GM06990 (cell line): ENCODE data around the gene PARP1.

Experiments
- DNase-seq: peaks from one replicate; pipeline ENCODE4 v3.0.0-alpha.2; 2011; ENCODE audit not compliant: insufficient read length; ENCODE audit errors: extremely low read depth
- H3K27me3 ChIP-seq: replicated peaks from 2 replicates; pipeline ENCODE4 v1.6.0; 2011; ENCODE audit warnings: low read length; ENCODE audit not compliant: control insufficient read depth, insufficient read depth
- H3K36me3 ChIP-seq: 2 replicates; pipeline ENCODE4 v1.5.1; 2011; ENCODE audit warnings: low read length; ENCODE audit not compliant: control insufficient read depth, insufficient read depth
- H3K4me3 ChIP-seq: replicated peaks from 2 replicates; pipeline ENCODE4 v1.5.1; 2011; ENCODE audit warnings: low read depth, mild to moderate bottlenecking, control low read depth, low read length
- CTCF ChIP-seq: IDR thresholded peaks from 2 replicates; pipeline ENCODE4 v1.5.1; 2011; ENCODE audit warnings: low read length, control low read depth, mild to moderate bottlenecking, inconsistent platforms; ENCODE audit not compliant: insufficient read depth, poor library complexity, severe bottlenecking

The PARP1 gene

DNA sequence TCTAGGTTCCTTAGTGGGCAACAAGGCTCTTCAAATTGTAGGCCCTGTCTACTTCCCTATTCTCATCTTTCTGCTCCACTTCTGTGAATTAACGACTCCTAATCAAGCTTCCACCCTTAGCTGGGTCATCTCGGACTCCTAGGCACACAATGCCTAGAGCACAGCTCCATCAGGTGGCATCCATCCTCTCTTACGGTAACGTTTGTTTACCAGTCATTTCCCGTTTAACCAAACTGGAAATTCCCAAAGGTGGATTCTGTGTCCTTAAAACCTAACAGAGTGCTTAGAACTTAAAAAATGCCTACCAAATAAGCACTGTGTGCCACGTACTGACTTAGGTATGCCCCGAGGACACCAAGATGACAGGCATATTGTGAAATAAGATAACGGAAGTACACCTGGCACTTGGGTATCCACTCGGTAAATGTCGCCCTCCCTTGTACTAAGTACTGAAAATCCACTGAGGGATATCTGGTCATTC is 1.5 kb downstream of the PARP1 start:
- no peaks in the 10 kb centered on the region for H3K27me3 ChIP-seq
- no peak for TF ChIP-seq CTCF
- no peak for DNase-seq
- H3K36me3 ChIP-seq = peaks cover 7% of the 10 kb centered on the region
- H3K4me3 ChIP-seq = peak overlapping the region; percentile 88

- H3K36me3 ChIP-seq = peaks cover 16% of the 10 kb centered on the region
- no peak for DNase-seq
- peak overlapping the region; percentile 88 for H3K4me3 ChIP-seq
- H3K27me3 ChIP-seq = no peaks in the 10 kb centered on the region
- no peak for TF ChIP-seq CTCF
These were observed 2.4 kb downstream of the PARP1 start for GRCh38 chr1:226405411-226405988.

DNA sequence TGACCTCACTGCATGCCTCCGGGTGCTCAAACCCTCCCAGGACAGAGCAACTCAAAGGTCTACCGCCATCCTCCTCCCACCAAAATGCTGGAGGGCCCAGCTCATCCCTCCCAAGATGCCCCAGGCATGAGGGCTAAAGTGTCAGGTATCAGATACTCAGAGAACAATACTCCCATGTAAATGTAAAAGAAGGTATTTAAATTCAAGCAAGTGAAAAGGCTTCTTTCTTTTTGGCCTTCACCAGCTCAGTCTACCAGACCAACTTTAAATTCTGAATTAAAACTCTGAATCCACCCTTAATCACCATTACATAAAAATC is 3.0 kb downstream of the PARP1 start:
- TF ChIP-seq CTCF = no peak
- no peak for DNase-seq
- Histone ChIP-seq H3K27me3 (no peaks in the 10 kb centered on the region), H3K4me3 (peak overlapping the region; percentile 88), H3K36me3 (peaks cover 19% of the 10 kb centered on the region)

DNA sequence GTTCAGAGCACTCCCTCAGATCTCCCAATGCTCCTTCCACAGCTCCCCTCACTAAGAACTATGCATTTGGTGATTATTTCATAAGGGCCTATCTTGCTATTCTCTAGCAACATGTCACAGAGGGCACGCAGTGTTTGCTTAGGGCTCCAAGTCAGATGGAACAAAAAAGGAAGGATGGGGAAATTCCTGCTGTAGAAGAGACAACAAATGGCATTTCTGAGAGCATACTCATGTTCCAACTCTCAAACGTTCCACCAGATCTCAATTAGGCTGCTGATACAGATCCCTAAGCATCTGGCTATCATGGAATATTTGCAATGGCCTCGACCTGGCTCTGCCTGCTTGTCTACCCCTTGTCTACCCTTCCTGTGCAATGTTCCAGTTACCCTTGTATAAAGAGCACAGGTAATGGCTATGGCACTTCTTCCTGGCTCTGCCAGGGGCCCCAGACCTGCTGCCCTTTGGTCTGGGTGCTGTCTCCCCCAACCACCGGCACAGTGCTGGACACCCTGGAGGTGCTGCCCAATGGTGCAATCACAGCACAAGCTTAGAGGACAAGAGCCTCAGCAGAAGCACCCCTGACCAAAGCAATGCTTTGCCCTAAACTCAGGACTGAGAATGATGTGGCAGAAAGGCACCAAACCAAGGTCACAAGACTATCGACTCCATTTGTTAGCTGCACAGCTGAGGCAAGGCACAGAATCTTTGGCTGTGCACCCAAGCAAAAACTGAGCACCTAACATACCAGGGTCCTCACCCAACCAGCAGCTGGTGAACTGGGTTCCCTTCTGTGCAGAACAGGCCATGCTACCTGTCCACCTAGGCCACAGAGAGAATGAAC is 3.6 kb downstream of the PARP1 start:
- Histone ChIP-seq H3K27me3 (no peaks in the 10 kb centered on the region), H3K4me3 (peak overlapping the region; percentile 88), H3K36me3 (peaks cover 21% of the 10 kb centered on the region)
- no peak for TF ChIP-seq CTCF
- no peak for DNase-seq

DNA sequence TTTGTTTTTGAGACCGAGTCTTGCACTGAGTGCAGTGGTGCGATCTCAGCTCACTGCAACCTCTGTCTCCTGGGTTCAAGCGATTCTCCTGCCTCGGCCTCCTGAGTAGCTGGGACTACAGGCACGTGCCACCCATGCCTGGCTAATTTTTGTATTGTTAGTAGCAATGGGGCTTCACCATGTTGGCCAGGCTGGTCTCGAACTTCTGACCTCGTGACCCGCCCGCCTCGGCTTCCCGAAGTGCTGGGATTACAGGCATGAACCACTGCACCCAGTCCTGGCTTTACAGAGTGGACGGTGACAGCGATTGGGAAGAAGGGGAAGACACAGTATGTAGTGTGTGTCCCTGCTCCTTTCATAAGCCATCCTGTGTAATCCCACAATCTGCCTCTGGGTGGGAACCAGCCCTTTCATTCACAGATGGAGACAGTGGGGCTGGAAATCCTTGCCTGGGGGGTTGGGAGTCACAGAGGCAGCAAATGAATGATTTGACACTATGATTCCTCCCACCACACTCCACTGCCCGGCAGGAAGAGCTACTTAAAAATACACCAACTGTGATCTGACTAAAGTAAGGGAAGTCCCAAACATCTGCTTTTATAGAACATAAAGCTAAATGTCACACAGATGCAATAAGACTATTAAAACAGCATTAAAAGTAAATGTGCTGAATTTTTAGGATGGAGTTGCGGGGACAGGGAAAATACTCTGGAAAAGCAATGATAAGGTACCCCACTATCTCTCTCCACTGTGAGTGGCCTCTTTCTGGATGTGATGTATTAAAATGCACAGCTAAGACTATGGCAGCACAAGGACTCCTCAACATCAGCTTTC is 4.5 kb downstream of the PARP1 start:
- H3K27me3 ChIP-seq = no peaks in the 10 kb centered on the region
- H3K4me3 ChIP-seq = peak overlapping the region; percentile 88
- DNase-seq = no peak
- peaks cover 21% of the 10 kb centered on the region for H3K36me3 ChIP-seq
- peak; percentile 32 for TF ChIP-seq CTCF
